HG03575 (cell line): ENCODE measurements around the gene ARL2BP.
"Not testable (repeated sequence)": the region's sequence is repeated elsewhere in the genome, so short reads cannot be mapped to it uniquely, and the experiment has no call there.

Source experiments
- ATAC-seq: cut with Tn5 transposase; IDR thresholded peaks from one replicate; pipeline ENCODE4 v1.9.1; 2021; ENCODE audit not compliant: unreplicated experiment, insufficient number of reproducible peaks, low FRiP score; ENCODE audit errors: extremely low read depth

The ARL2BP gene

DNA sequence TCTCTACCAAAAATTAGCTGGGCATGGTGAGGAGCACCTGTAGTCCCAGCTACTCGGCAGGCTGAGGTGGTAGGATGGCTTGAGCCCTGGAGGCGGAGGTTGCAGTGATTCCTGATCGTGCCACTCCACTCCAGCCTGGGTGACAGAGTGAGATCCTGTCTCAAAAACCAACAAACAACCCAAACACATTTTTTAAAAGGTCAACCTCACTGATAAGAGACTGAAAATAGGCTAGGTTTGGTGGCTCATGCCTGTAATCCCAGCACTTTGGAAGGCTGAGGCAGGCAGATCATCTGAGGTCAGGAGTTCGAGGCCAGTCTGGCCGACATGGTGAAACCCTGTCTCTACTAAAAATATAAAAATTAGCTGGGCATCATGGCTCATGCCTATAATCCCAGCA is 30.9 kb downstream of the ARL2BP start:
- not testable (repeated sequence) for ATAC-seq

DNA sequence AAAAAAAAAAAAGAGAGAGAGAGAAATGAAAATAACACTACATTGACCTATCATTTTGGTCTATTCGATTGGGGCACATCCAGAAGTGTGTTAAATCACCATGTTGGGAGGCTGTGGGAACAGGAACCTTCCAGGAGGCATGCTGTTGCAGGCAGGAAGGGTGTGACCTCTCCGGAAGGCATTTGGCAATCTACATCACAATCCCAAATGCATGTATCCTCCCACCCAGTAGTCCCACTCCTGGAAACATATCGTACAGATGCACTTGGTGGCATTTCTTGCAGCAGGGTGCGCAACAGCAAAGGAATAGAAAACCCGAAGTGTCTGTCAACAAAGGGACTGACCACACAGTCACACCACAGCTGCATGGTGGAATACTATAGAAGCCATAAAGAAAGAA is 31.5 kb downstream of the ARL2BP start:
- no peak for ATAC-seq

DNA sequence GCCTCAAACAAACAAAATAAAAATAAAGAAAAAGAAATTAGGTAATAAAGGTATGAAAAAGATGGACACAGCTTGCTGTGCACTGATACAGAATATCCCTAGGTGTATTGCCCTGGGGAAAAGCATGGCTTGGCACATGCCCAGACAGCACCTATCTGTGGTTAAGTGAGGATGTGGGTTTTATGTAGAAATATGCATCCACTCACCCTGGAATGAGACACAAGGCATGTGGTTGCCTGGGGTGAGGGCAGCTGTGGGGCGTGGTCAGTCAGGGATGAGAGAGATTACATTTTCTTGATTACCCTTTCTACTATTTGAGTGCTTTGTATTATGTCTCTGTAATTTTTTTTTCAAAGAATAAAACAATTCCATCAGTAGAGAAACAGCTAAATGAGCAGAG is 32.5 kb downstream of the ARL2BP start:
- no peak for ATAC-seq

DNA sequence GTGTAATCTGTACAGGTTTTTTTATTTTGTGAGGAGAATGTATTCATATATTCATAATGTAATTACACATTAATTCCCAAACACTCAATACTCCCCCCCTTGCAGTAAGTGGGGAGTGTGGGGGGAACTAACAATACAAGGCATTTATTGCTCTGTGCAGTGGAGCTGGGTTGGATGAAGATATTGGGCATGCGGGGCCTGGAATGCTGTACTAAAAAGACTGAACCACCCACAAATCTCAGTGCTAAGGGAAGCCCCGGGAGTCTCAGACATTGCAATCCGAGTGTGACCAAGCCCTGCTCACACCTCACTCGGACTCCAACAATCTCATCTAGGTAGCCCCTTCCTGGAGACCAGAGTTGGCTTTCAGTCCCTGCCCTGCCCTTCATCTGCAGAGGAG is 33.4 kb downstream of the ARL2BP start:
- no peak for ATAC-seq

DNA sequence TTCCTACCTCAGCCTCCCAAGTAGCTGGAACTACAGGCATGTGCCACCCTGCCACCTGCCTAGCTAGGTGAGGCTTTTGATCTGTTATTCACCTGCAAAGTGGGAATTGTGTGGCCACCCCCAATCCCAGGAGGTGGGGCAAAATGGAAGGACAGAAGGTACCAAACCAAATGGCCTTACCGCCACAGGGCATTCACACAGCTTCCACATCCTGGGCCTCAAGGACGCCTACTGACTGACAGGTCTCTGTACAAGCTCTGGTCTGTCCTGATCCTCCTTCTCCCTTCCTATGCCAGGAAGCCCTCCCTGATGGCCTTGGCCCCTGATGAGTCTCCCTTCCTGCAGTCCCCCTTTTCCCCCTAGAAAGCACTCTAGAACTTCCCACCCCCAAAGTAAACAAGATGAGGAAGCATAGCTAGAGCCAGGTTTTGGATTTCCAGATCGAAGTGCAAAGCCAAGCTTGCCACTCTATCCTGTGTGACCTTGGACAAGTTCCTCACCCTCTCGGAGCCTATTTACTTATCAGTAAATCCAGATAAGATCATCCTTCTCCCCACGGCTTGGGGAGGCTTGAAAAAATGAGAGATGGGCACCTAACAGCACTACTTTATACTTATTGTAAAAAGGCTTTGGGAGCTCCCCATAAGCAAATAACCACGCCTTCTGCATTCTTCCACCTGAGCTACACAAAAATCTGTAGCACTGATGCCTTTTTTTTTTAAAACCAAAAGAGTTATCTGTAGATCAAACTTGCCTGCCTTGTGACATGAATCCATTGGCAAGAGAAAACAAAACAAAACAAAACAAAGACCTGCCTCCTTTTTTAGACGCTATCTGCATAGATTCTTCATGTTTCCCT is 35.0 kb downstream of the ARL2BP start:
- no peak for ATAC-seq

DNA sequence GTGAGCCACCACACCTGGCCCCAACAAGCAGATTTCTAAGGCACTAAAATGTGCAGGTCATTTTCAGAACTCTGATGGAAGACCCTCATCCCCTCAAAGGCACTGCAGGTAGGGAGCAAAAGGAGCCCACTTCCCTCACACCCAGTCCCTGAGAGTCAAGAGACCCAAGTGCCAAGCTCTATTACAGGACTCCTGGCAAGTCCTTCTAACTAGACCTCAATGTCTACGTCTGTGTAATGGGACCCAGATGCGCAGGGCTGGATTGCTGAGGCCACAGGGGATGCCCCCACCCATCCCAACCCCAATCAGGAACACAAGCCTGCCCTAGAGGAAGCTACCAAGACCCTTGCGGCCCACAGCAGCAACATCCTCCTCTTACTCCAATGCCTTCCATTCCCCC is 36.7 kb downstream of the ARL2BP start:
- ATAC-seq = no peak

DNA sequence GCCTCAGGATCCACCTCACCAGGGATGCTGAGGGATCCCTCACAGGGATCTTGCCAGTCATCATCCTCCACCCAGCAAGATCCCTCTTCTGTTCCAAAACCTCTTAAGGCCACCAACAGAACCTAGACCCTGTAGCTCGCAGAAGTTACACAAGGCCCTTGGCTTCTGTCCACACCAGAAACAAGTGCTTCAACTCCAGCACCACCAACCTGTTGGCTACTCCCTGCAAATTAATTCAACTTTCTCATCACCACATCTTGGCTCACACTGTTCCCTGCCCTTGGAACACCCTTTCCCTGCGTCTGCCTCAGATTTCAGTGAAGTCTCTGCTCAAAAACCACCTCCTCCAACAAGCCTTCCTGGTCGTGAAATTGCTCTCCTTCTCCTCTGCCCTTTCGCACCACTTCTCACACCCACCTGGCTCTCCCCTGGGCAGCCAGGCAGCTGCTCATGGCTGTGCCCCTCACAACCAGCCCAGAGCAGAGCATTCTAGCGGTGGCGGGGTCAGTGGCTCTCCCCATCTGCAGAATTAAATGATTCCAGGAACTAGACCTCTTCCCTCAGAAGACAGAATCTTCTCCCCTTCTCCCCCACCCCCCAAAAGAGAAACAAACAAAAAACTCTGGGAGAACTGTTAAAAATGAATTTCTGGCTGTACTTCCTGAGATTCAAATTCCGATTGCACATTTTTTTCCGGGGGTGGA is 37.6 kb downstream of the ARL2BP start:
- no peak for ATAC-seq

DNA sequence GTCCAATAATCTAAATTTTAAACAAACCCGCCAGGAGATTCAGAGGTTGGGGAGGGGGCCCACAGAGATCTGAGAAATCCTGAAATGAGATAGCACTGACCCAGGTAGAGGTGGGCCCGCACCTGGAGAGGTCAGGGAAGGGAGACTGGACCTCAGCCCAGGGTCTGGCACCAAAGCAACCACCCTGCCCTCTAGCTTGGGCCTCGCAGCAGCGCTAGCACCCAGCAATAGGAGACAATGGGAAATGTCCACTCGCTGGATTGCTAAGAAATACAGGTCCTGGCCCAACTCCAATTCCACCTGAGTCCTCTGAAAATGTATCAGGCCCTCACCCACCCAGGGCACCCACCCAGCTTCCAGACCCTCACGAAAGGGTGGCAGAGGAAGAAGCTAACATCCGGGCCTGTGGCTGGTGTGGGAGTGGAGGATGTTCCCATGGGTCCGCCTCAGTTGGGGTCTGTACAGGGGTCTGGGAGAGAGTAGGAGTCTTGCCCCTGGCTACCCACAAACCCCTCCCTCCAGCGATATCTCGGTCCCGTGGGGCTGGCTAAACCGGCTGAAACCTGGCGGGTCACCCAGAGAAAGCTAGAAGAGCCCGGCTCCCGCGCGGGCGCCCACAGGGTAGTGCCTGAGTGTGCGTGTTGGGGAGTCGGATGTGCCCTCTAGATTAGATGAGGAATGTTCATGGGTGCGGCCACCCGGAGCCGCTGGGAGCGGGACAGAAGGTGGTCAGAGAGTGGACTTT is 38.3 kb downstream of the ARL2BP start:
- ATAC-seq = no peak

DNA sequence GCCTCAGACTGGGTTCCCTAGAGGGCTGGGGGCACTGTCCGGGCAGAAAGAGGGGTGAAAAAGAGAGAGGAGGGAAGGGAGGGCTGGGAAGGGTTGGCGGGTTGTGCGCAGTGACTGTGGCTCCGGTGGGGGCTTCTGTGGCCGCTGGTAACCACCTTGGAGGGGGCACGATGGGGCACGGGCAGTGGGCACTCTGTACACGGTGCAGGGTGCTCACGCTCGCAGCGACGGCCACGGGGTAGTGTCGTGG is 38.8 kb downstream of the ARL2BP start:
- ATAC-seq = no peak

DNA sequence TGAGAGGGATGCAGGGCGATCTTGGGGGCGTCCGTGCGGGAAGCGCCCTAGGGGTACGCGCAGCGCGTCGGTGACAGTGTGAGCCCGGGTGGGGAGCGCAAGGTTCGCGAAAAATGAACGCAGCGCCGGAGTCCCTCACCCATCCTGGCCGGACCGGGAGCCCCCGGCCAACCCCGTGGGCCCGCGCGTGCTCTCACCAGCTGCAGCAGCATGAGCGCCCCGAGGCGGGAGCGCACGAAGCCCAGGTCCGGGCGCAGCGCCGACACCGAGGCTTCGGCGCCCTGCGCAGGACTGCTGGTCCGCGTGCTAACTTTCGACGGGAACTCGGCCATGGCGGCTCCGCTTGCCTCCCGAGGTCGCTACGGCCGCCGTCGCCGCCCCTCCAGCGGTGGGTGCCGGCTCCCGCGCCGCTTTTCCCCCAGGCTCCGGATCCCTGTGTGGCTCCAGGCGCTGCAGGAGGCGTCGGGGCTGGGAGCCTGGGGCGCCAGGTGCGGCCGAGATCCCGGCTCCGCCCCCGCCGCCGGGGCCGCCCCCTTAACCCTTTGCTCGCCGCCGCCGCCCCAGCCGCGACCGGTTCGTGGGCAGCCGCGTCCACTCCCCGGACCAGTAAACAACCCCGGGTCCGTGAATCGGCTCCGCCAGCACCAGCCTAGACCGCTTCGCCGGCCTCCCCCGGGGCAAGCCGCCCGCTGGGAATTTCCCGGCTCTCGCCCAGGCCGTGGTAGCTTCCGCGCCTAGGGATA is 39.3 kb downstream of the ARL2BP start, which contains the start of gene PLLP:
Gene PLLP, minus strand, starts transcription at position 464 of the 743 bp plus-strand sequence. Its CDS starts 132 bp downstream, at position 332.
- ATAC-seq = no peak

DNA sequence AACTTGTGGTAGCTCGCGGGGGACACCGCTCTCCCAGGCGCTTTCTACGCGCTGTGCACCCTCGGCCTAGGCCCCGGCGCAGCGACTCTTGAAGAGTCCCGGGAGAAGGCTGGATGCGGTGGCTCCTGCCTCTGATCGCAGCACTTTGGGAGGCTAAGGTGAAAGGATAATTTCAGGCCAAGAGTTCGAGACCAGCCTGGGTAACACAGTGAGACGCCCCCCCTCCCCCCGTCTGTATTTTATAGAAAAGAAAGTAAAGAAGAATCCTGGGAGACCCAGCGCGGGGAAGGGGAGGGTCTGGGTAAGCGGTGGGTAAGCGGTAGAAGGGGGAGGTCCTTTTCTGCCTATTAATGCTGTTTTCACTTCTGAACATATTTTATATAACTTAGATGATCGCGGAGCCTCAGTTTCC is 39.9 kb downstream of the ARL2BP start:
- ATAC-seq = no peak

DNA sequence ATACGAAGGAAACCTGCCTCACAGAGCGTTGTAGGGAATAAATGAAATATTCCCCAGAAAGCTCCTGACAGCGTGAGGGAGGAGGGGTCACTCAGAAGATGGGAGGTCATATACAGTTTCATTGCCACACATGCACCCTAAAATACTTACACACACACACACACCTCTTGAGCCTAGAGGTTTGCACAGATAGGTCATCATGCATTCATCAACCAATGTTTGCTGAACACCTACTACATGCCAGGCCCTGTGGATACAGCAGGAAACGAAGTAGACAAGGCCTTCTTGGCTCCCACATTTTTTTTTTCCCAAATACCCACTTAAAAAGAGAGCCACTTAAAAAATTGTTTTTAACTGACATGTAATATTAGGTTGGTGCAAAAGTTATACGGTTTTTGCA is 40.3 kb downstream of the ARL2BP start:
- no peak for ATAC-seq

DNA sequence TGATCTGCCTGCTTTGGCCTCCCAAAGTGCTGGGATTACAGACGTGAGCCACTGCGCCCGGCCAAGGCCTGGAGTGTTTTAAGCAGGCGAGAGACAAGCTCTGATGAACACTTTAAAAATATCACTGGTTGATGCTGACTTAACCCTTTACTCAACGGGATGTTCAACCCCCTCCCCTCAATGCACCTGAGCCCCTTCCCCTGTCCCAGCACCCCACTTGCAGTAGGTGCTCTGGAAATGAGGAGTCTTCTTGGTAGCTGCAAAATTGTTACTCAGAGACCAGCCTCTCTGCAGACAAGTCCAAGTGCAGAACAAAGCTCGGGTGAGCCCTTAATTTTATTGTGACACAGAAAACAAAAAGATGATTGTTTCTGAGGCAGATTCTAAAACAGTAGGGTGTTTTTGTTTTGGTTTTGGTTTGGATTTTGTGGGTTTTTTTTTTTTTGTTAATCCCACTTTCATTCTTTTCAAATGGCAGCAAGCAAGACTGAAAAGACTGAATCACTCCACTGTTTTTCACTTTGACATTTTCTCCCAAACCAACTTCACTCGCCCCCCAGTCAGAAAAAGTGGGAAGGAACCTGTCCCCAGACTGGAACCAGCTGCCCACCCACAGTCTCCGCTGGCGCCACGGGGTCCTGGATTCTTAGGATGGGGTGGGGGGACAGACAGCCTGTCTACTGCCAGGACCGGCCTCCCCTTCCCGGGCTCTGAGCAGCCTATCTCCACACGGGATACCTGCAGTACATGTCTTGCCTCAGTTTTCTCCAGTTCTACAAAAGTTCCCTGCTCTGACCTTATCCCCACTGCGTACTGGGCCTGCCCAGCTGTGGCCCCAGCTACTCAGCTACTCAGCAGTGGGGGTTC is 44.6 kb downstream of the ARL2BP start:
- ATAC-seq = no peak

DNA sequence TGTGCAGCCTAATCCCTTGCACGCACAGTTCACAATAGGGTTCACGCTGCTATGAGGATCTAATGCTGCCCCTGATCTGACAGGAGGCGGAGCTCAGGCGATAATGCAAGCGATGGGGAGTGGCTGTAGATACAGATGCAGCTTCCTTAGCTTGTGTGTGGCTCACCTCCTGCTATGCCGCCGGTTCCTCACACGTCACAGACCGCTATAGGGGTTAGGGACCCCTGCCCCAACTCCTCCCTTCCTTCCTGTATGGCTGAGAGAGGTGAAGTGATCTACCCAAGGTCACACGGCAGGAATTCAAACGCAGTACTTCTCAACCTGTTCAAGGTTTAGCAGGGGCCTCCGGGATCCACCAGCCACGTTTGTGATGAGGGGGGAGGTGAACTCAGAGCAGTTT is 52.8 kb downstream of the ARL2BP start:
- ATAC-seq = no peak

DNA sequence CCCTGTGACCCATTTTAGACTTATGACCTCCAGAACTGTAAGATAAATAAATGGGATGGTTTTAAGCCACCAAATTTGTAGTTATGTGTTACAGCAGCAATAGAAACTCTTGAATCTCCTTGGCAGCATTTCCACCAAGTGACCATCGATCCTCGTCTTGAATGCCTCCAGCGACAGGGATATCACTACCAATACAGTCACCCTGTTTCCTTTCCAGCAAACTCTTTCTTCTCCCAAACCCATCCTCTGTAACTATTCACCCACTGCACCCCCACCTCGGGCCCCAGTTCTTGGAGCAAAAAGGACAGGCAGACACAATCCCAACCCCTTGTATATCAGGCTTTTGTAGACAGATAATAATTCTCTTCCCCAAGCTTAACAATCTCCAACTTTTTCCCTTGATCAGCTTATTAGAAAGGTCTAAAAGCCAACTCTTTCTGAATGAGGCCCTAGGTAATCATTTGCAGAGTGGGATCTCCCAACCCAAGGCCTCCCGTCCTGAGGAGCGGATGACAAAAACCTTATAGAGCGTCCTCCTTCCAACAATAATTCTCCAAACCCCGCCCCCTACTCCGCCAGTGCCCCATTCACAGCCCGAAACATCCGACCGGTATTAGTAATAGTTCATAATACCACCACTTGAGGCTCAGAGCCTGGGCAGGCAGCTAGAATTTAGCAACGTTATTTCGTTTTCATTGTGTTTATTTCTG is 54.1 kb downstream of the ARL2BP start:
- peak; percentile 9 for ATAC-seq

DNA sequence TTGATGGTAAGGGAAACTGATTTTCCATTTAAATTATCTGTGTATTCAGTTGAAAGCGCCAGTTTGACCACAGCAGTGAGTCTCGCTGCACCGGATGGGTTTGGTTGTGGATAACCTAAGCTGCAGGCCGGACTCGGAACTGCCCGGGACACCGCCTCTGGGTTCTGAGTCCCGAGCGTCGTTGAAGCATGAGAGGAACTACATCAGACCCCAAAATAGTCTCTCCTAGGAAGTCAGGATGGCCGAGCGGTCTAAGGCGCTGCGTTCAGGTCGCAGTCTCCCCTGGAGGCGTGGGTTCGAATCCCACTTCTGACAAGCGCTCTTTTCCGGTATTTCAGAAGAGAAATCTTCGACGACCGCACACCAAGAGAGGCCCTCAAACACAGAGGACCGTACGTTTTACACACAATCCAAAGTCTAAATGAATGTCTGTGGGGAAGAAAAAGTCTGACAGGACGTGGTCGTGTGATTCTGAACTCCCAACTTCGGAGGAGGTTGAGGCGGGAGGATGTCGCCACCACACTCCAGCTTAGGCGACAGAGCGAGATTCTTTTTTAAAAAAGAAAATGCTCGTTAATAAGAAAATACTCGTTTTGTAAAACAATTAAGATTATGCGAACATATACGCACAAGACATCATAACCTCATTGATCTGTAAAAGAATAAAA is 54.8 kb downstream of the ARL2BP start:
- peak; percentile 34 for ATAC-seq

DNA sequence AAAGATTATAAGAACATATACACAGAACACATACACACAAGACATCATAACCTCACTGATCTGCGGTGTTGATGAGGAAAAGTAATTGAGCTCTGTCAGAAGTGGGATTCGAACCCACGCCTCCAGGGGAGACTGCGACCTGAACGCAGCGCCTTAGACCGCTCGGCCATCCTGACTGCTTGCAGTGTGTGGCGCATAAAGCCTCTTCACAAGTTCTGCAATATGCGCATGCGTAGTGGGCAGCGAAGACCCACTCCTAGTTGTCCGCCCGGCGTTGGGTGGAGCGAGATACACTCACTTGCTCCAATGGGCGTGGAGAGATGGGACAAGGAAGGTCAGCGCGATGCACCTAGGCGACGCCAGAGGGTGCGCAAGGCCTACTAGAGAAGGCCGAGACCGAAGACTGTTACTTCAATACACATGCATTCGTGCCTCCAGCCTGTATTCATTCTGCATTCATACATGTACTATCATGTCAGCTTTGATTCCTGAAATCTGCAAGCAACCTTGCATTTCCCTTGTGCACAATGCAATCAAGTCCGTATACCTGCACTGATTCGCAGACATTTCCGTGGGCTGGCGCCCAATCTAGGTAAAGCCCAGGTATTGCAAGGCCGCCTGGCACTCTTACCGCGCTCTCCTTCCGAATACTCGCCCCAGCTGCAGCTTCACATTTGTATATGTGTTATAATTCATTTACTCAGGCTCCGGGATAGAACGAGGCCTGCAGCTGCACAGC is 55.5 kb downstream of the ARL2BP start:
- ATAC-seq = peak; percentile 43
